ENCODE results near the gene PKD1.
A peak's percentile ranks its signal among the peaks of the same experiment; 100 is the strongest.

PKD1 gene

GRCh38 chr16:2170080-2170479, 34.4 kb upstream of the PKD1 start:
- DNase-seq (ENCODE audit: low read depth), result no peak

DNA sequence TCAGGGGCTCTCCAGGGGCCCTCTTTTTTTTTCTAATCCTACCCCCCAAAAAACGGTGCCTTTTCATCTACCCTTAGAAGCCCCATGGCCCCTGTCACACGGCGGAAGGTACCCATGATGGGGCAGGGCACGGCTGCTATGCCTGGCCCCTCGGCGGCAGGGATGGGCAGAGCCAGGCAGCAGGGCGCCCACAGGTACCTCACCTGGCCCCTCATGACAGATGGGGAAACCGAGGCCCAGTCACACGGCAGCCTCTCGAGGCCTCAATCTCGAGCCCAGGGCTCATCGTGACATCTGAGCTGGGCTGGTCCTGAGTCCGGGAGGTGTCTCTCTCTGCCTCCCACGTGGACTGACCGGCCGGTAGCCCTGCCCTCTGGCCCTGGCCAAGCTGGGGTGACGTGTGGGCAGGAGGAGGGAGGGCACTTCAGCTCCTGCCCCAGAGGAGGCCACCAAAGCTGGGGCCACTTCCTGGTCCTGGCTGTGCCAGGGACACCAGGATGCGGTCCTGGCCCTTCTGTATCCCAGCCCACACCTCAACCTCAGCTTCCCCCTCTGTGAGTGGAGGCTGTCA, 31.5 kb upstream of the PKD1 start:
- DNase-seq (ENCODE audit: low read depth), result no peak

DNA sequence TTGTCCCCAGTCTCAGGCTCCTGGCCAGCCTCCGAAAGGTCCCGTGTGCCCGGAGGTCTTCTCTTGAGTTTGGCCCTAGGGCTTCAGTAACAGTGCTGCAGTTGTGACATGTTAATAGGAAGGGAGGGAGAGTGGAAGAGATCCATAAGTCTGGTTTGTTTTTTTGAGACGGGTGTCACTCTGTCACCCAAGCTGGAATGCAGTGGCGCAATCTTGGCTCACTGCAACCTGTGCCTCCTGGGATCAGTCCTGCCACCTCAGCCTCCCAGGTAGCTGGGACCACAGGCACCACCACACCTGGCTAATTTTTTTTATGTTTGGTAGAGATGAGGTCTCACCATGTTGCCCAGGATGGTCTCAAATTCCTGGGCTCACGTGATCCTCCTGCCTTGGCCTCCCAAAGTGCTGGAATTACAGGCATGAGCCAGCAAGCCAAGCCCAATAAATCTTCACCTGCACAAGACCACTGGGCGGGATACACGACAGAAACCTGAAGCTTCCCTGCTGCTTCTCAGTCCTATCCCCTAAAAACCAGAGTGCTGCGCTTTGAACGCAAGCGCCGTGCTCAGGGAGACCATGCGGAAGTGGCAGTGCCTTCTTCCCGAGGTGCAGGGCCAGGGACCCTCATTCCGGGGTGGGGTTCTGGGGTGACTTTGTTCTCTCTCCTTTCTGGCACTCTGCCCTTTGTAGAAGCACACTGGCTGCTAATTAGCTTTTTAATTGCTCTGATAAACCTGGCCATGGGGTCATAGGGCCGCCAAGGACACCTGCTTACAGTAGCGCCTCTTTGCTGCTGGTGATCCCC, 30.8 kb upstream of the PKD1 start:
- no peak for DNase-seq (ENCODE audit: low read depth)

GRCh38 chr16:2165861-2166260, 30.2 kb upstream of the PKD1 start:
- DNase-seq (ENCODE audit: low read depth), result no peak

DNA sequence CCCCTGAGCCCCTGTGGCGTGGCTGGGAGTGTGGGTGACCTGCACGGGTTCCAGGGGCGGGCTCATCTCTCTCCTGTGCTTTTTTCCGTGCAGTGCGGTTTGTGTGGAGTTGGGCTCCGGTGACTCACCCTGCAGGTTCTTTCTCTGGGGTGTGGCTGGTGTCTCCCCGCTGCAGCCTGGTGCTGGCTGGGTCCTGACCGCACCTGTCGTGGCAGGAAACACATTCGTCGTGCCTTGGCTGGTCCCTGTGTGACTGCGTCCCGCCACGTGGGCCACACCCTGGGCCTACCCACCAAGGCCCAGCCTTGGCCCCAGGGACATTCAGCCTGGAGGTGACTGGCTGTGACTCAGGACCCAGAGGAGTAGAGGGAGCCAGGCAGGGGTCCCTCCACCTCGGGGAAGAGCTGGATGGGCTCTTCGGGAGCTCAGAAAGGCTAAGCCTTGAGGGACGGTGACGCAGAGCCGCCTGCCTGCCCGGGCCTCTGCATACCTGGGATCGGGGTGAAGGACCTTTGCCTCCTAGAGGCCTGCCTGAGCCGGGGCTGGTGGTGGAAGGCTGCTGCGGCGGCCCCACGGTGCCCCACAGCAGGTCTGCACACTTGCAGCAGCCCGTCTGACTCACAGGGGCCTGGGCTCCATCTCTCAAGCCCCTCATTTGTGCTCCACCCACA, 27.6 kb upstream of the PKD1 start:
- DNase-seq (ENCODE audit: low read depth), result no peak

DNA sequence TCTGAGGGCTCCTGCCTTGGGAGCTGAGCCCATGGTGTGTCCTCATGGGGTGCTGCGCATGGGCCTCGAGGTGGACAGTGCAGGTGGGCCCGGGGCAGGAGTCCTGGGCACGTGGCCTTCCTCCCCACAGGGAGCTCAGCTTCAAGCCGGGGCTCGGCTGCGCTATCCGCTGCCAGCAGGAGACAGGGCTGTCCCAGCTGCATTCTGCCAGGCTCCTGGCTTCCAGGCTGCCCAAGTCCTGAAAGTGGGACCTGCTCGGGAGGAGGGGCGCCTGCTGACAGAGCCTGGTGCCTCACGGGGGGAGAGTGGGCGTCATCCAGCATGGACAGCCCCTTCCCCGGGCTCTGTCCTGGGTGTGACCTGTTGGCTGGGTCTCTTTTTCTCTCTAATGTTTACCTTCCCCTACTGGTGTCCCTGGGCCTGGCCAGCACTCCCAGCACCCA, 27.0 kb upstream of the PKD1 start:
- DNase-seq (ENCODE audit: low read depth), result no peak

GRCh38 chr16:2161911-2162310, 26.2 kb upstream of the PKD1 start:
- no peak for DNase-seq (ENCODE audit: low read depth)

DNA sequence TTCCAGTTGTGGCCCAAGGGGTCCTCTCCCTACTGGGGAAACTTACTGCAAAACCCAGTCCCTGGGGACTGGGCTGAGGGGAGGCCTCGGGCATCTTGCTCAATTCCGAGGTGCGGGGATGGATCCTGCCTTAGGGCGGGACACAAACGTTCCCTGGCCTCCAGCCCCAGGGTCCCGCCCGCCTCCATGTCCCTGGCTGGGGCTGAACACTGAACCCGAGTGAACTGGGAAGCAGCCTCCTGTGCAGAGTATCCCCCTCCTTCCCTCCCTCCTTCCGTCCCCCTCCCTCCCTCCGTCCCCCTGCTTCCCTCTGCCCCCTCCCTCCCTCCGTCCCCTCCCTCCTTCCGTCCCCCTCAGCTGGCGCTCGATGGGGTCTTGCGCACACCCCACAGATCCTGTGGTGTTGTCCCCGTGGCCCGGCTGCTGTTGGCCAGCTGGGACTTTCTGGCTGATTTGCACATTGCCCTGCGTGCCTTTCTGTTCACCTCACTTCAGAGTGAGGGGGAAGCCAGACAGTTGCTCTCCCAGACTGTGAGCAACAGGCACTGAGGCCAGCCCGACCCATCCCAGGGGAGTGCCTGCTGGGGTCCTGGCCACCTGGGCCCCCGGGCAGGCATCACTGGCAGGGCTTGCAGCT, 25.3 kb upstream of the PKD1 start:
- DNase-seq (ENCODE audit: low read depth), result peak; percentile 48

DNA sequence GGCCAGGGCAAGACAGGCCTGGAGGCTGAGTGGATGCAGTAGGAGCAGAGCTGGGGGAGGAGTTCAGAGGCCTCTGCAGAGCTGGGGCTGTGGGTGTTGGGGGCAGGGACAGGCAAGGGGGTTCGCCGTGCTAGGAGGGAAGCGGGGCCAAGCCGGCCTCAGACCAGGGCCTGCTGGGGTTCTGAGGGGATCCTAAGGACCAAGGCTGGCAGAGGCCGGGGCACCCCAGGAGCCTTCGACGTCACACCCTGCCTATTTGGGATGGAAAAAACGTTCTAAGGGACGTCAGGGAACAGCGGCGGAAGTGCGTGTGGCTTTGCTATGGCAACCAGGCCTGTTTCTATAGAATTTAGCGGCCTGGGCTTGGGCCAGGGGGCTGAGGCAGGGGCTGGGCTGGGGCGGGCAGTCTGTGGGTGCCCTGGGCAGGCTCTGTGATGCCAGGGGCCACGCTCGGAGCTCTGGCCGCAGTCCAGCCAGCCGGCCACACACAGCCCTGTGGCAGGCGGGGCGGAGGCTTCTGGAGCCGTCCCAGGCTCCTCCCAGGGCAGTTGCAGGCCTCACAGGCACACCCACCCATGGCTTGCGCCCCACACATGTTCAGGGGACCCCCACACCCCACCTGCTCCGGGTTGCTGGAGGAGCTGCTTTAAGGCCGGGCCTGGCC, 23.6 kb upstream of the PKD1 start:
- no peak for DNase-seq (ENCODE audit: low read depth)

DNA sequence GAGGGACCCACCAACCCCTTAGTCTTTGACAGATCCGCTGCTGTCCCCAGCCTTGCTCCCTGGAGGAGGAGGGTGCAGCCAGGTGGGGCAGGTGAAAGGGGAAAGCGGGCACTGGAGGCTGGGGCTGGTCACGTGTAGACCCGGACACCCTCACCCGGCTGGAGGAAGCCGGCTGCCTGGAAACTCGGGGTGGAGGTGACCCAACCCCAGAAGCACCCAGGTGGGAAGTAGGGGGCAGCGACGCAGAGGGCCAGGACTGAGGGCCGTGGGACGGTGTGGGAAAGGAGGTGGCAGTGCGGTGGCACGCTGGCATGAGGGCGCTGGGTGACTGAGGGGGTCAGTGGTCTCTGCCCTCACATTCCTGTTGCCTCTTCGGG, 22.6 kb upstream of the PKD1 start:
- no peak for DNase-seq (ENCODE audit: low read depth)

- no peak for DNase-seq (ENCODE audit: low read depth)
Measured at GRCh38 chr16:2157480-2158261, 22.0 kb upstream of the PKD1 start.

DNA sequence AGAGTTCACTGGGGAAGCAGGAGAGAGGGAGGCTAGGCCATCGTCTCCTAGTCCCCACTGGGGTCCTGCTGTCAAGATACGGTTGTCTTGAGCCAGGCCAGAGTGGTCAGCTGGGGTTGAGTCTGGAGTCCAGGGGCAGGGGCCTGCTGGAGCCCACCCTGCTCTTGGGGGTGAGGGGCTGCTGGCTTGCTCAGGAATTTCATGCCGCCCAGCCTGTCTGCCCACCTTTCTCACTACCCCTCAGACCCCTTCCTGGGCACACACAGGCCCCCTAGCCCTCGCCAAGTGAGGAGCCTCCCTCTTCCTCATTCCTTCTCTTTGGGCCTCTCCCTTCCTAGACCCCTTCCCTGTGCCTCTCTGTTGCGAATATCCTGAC, 21.1 kb upstream of the PKD1 start:
- no peak for DNase-seq (ENCODE audit: low read depth)

DNA sequence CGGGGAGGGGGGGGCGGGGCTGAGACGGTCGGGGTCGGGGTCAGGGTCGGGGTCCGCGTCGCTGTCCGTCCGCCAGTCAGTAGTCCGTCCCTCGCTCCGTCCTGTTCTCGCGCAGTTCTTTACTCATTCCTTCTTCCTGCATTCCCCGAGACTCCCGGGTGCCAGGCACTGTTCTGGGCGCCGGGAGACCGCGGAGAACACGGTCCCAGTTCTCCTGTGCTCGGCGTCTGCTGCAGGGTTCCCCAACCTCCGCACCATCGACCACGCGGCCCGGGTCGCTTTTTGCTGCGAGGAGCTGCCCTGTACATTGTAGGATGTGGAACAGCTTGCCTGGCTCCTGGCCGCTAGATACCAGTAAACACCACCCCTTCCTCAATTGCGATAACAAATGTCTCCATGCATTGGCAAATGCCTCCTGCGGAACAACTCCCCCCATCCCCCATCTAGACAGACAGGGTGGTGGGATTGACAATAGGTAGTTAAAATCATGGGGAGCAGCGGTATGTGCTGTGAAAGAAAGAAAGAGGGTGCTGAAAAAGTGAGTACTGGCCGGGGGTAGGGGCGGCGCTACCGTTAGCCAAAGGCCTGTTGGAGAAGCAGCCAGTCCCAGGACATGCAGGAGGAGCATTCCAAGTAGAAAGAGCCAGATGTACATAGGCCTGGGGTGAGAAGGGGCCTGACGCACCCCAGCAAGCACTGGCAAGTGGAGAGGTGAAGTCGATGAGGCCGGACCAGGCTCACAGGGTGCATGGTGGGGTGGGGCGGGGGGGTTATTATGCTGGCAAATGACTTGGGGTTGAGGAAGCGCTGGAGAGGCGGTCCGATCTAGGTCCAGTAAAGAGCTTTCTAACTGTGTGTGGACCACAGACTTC, 20.5 kb upstream of the PKD1 start:
- DNase-seq (ENCODE audit: low read depth), result peak; percentile 43

DNA sequence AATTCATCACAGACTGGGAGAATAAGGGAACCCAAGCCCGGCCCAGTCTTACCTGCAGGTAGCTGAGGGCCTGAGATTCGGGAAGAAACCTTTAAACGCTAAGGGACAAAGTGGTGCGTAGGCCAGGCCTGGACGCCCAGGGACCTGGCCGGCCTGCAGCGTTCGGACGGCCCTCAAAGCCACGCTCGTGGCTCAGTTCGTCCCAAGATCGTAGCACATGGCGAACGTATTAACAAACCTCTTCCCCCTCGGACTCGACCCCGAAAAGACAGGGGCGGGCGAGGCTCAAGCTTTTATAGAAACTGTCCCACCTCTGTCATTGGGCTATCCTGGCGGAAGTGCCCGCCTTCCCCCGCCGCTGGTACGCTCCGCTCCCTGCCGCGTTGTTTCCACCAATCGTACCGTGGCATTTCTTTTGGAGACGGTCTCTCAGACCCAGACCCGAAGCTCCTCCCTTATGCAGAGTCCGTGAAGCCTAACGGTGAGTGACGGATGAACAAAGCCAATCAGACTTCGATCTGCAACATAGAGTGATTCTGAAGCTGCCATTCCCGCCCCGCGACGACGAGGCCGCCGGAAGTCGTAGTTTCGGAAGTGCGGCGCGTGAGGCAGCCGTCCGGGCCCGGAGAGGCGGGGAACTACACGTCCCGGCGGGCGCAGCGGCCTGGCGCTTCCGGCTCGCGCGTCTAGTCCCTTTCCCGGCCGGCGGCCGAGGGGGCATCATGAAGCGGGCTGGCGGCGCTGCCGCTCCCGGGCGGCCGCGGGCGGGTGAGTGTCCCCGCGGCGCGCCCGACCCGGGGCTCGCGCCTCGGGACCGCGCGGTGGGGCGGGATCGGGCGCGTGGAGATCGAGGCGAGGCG, 19.6 kb upstream of the PKD1 start, which contains the start of gene TRAF7:
TSS of gene TRAF7 (plus strand) at position 692 of the 860 bp plus-strand sequence. CDS start 8,139 bp downstream, outside the sequence.
- DNase-seq (ENCODE audit: low read depth), result peak; percentile 100

GRCh38 chr16:2154533-2155090, 18.9 kb upstream of the PKD1 start:
- DNase-seq (ENCODE audit: low read depth), result no peak

DNA sequence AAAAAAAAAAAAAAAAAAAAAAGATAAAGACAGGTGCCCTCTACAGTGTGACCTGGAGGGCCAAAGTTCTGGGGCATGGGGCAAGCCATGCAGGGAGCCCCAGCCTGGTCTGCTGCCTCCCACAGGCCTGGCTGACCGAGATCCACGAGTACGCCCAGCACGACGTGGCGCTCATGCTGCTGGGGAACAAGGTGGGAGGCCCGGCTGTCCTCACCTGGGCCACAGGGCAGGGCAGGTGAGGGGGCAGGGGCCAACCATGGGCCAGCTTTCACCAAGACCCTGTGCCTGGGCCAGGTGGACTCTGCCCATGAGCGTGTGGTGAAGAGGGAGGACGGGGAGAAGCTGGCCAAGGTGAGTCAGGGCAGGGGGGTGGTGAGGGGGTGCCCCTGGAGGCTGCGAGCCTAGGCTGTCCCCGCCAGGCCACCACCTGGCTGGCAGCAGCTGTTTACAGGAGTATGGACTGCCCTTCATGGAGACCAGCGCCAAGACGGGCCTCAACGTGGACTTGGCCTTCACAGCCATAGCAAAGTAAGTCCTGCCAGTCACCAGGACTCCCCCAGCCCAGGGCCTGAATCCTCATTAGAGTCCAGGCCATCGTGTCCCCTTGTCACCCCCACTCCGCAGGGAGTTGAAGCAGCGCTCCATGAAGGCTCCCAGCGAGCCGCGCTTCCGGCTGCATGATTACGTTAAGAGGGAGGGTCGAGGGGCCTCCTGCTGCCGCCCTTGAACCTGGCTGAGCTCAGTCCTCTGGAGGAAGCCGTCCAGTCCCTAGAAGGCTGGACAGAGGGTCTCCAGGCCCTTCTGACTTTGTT, 17.2 kb upstream of the PKD1 start:
- no peak for DNase-seq (ENCODE audit: low read depth)

GRCh38 chr16:2151188-2152091, 15.7 kb upstream of the PKD1 start:
- no peak for DNase-seq (ENCODE audit: low read depth)
